Heart left ventricle (tissue), 16 donors: ENCODE measurements around the gene HSD3B2. TPM values are rescaled to one million over a fixed set of nuclear protein-coding genes. Genes with fewer than 3 reads are reported as not detected.
A peak's percentile ranks its signal among the peaks of the same experiment; 100 is the strongest.

Experiments
- ATAC-seq, 4 donors: fragments of 200-7000 bp; cut with Tn5 transposase; one replicate each; pipeline ENCODE4 v1.9.1; 2020 to 2022; ENCODE audit warnings: moderate library complexity in 4 of 4, mild to moderate bottlenecking in 3 of 4, moderate number of reproducible peaks in 1 of 4
- DNase-seq, 5 donors: peaks; one replicate each; pipeline ENCODE4 v3.0.0-alpha.2; 2020
- H3K27ac ChIP-seq, 12 donors: fragments of 200-600 bp; sonication (generic) in 4 of 12; one replicate each; pipeline versions ENCODE4 v1.5.0 to v1.8.0; 2016 to 2022; ENCODE audit warnings: mild to moderate bottlenecking in 2 of 12
- H3K27me3 ChIP-seq, 9 donors: fragments of 200-600 bp; sonication (generic) in 2 of 9; one replicate each; pipeline versions ENCODE4 v1.5.1 to v1.8.0; 2016 to 2022; ENCODE audit warnings: mild to moderate bottlenecking in 3 of 9
- H3K36me3 ChIP-seq, 9 donors: fragments of 200-600 bp; sonication (generic) in 2 of 9; one replicate each; pipeline versions ENCODE4 v1.5.0 to v1.8.0; 2018 to 2022; ENCODE audit warnings: mild to moderate bottlenecking in 2 of 9
- H3K4me1 ChIP-seq, 12 donors: fragments of 200-600 bp; sonication (generic) in 4 of 12; one replicate each; pipeline versions ENCODE4 v1.5.0 to v1.8.0; 2016 to 2022; ENCODE audit warnings: mild to moderate bottlenecking in 3 of 12
- H3K4me3 ChIP-seq, 12 donors: fragments of 200-600 bp; sonication (generic) in 4 of 12; one replicate each; pipeline versions ENCODE4 v1.5.0 to v1.8.0; 2017 to 2022; ENCODE audit warnings: mild to moderate bottlenecking in 9 of 12, moderate library complexity in 4 of 12
- H3K9me3 ChIP-seq, 12 donors: fragments of 200-600 bp; sonication (generic) in 4 of 12; one replicate each; pipeline versions ENCODE4 v1.5.0 to v1.8.0; 2016 to 2022; ENCODE audit warnings: mild to moderate bottlenecking in 1 of 12
- POLR2A ChIP-seq, 2 donors: fragments of 450-650 bp; IDR thresholded peaks; one replicate each; pipeline ENCODE4 v1.6.1; 2017; ENCODE audit warnings: antibody characterized with exemption in 2 of 2, mild to moderate bottlenecking in 2 of 2, moderate library complexity in 2 of 2
- WGBS, 4 donors: extraction: QIAGEN DNeasy Blood & Tissue Kit in 2 of 4; methylation state at CpG; one replicate each; pipeline versions ENCODE4 v1.1.5 to v1.1.7; 2013 to 2018; 5-methylcytosine and 5-hydroxymethylcytosine counted together
- intact Hi-C, 10 donors: fragments of 100-400 bp; cut with DNase I; formaldehyde crosslinking; loops; one replicate each; pipeline versions ENCODE4 v1.11.1 to v1.14.2; 2022
- polyA plus RNA-seq, 2 donors: library from polyadenylated mRNA; stranded (reverse); fragments of 200-250 nt; gene quantifications; one replicate each; pipeline ENCODE4 v1.2.3, GENCODE V29; 2013
- total RNA-seq, 9 donors: library from RNA; depleted of rRNA in 2 of 9; stranded (reverse); fragments of >200 nt in 2 of 9; fragmentation: NEBNext Ultra II Directional in 3 of 9; extraction: Animal tissue kit (Norgen Biotek cat#: 25700) in 3 of 9; gene quantifications; one replicate each; pipeline versions ENCODE4 v1.1.0 to v1.2.4, GENCODE V29; 2016 to 2023
- TF ChIP-seq, protein P1 (sequence below), 12 donors: fragments of 200-600 bp; sonication (generic) in 4 of 12; IDR thresholded peaks; one replicate each; pipeline versions ENCODE4 v1.5.0 to v1.8.0; 2018 to 2022; ENCODE audit warnings: antibody characterized with exemption in 12 of 12, mild to moderate bottlenecking in 5 of 12
- donor health status: ischemic (EF 13 %, LVEDD 7.1; RV severe dilation, severe dysfunction).
- donor health status: healthy with polysubstance abuse.
- donor health status: DM: no; HTN: yes; CAD: no.
- donor health status: DM: no; HTN: no; CAD: no.
- donor health status: ischemic (EF 25% LVEDD 6.9; RV normal size, moderate dysfunction).
- donor health status: ischemic (EF 25% LVEDD 5.7; RV mildly dilated, moderate dysfunction).
- donor health status: healthy.
- donor health status: DM: yes; HTN: yes; CAD: no.
- donor health status: ischemic (EF 35%, LVEDD 5.7; RV mildly dilated, moderate dysfunction).
- donor health status: nonischemic (EF 11% LVEDD 7.7; RV severe dilation, severe dysfunction).
- donor health status: DM: yes; HTN: yes; CAD: no.
- donor health status: PGD.
- donor health status: ischemic (EF 29% LVEDD 5.4; RV normal size, mild dysfunction).
- donor health status: nonischemic (EF 23%, LVEDD 6.1; RV moderate dilation, normal function).

HSD3B2 gene
- total and polyA plus RNA-seq, 11 donors: not detected

DNA sequence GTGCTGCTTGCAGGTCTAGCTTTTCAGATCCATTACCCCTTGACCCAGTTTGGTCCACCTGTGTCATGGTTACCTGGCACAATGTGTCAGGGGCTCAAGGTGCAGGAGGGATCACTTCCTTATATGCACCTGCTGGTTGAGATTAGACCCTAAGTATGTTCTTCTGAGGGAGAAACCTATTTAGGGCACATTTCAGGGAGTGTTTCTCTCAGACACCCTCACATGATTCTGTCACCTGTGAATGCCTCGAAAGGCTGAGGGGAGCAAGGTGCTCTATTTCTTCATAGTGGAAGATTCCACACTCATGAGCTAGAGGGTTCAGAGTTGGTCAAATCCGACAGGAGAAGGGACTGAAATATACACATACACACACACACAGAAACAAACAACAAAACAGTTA lies 15.5 kb downstream of the HSD3B2 start:
- TF ChIP-seq, protein P1, sequence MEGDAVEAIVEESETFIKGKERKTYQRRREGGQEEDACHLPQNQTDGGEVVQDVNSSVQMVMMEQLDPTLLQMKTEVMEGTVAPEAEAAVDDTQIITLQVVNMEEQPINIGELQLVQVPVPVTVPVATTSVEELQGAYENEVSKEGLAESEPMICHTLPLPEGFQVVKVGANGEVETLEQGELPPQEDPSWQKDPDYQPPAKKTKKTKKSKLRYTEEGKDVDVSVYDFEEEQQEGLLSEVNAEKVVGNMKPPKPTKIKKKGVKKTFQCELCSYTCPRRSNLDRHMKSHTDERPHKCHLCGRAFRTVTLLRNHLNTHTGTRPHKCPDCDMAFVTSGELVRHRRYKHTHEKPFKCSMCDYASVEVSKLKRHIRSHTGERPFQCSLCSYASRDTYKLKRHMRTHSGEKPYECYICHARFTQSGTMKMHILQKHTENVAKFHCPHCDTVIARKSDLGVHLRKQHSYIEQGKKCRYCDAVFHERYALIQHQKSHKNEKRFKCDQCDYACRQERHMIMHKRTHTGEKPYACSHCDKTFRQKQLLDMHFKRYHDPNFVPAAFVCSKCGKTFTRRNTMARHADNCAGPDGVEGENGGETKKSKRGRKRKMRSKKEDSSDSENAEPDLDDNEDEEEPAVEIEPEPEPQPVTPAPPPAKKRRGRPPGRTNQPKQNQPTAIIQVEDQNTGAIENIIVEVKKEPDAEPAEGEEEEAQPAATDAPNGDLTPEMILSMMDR (IDR thresholded peaks at IDR 0.05): no peak
- no peak for TF ChIP-seq POLR2A (IDR thresholded peaks at IDR 0.05)
- H3K4me1 ChIP-seq: no peaks in the 10 kb centered on the region
- intact Hi-C loops: no loop called here
- DNase-seq: no peak
- ATAC-seq: no peak
- no peaks in the 10 kb centered on the region for H3K9me3 ChIP-seq
- WGBS, 4 donors: 78 to 89% (median 82%) methylated on average over 2 of the region's 2 CpGs
- no peak overlapping the region for H3K27ac ChIP-seq
- H3K27me3 ChIP-seq: peaks cover 0 to 7% (median 0%) of the 10 kb centered on the region in 9 donors
- no peaks in the 10 kb centered on the region for H3K36me3 ChIP-seq
- H3K4me3 ChIP-seq: no peak overlapping the region

DNA sequence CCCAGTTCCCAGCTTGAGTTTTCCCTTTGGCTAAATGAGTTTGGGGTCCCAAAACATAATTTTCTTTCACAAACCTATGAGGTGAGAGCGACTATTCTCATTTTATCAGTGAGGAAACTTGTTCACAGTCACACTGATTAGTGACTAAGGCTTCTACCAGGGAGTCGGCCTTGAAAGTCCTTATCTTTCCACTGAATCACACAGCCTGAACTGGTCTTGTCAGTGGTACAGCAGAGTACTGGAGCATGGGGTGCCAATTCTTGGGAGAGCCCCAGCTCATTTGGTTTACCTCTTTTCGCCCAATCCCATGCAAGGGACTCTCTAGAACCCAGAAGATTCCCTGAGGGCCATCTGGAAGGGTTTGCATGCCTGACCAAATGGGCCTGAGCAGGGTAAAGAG lies 16.9 kb downstream of the HSD3B2 start:
- no peak overlapping the region for H3K27ac ChIP-seq
- peaks cover 0 to 7% (median 0%) of the 10 kb centered on the region in 9 donors for H3K27me3 ChIP-seq
- H3K36me3 ChIP-seq: no peaks in the 10 kb centered on the region
- H3K4me3 ChIP-seq: no peak overlapping the region
- H3K4me1 ChIP-seq: no peaks in the 10 kb centered on the region
- TF ChIP-seq, protein P1 (IDR thresholded peaks at IDR 0.05): no peak
- TF ChIP-seq POLR2A (IDR thresholded peaks at IDR 0.05): no peak
- no peaks in the 10 kb centered on the region for H3K9me3 ChIP-seq
- no peak for DNase-seq
- intact Hi-C loops: no loop called here
- ATAC-seq: no peak
- WGBS, 4 donors: 60 to 68% (median 65%) methylated on average over 3 of the region's 3 CpGs

DNA sequence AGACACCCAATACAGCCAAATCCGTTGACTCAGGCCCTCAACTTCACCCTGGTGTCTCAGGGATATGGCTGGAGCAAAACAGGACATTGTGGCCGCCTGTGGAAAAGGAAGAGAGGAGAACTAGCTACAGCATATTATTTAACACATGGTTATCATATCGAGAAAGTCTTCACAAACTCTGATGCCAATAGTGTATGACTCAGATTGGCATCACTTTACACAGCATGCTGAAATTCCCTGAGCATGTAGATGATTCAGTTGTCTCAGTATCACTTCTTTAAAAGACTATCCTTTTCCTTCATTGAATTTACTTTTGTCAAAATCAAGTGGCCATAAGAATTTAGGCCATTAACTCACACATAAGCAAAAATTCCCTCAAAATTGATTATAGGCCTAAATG lies 20.1 kb downstream of the HSD3B2 start:
- WGBS, 4 donors: 76 to 90% (median 84%) methylated on average over 3 of the region's 3 CpGs

DNA sequence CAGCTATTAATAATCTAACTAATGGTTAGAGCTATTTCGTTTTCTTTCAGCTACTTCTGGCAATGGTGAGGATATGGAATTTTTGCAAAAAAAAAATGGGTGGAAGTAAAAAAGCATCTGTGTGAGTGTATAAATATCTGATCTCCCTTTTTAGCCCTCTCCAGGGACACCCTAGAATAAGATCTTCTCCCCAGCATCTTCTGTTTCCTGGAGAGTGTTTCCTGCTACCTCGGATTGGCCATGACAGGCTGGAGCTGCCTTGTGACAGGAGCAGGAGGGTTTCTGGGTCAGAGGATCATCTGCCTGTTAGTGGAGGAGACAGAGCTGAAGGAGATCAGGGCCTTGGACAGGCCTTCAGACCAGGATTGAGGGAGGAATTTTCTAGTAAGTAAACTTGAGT lies 23.8 kb downstream of the HSD3B2 start:
- no peaks in the 10 kb centered on the region for H3K4me1 ChIP-seq
- H3K27me3 ChIP-seq: peaks cover 0 to 2% (median 0%) of the 10 kb centered on the region in 9 donors
- DNase-seq (peak in 1 of 5 donors; percentile 8), ATAC-seq (peak in 1 of 4 donors; percentile 11)
- TF ChIP-seq, protein P1 (IDR thresholded peaks at IDR 0.05): no peak
- TF ChIP-seq POLR2A (IDR thresholded peaks at IDR 0.05): no peak
- H3K4me3 ChIP-seq: no peak overlapping the region
- intact Hi-C loops: loop anchor here in 1 of 10 donors (5.0 kb wide), 1 partner anchor 49 kb away; no protein-coding TSS in a partner anchor
- H3K9me3 ChIP-seq: no peaks in the 10 kb centered on the region
- no peak overlapping the region for H3K27ac ChIP-seq
- no peaks in the 10 kb centered on the region for H3K36me3 ChIP-seq
- 40 to 57% (median 48%) methylated on average over 2 of the region's 2 CpGs for WGBS, 4 donors

More for the DNA sequence above, 20.1 kb downstream of the HSD3B2 start:
- H3K27ac ChIP-seq: no peak overlapping the region
- peaks cover 0 to 7% (median 0%) of the 10 kb centered on the region in 9 donors for H3K27me3 ChIP-seq
- intact Hi-C loops: loop anchor here in 1 of 10 donors (5.0 kb wide), 1 partner anchor 52 kb away; no protein-coding TSS in a partner anchor
- no peaks in the 10 kb centered on the region for H3K4me1 ChIP-seq
- no peak overlapping the region for H3K4me3 ChIP-seq
- no peak for ATAC-seq
- no peak for DNase-seq
- TF ChIP-seq, protein P1 (IDR thresholded peaks at IDR 0.05): no peak
- no peak for TF ChIP-seq POLR2A (IDR thresholded peaks at IDR 0.05)
- H3K36me3 ChIP-seq: no peaks in the 10 kb centered on the region
- H3K9me3 ChIP-seq: no peaks in the 10 kb centered on the region
